HG03066 (cell line): ENCODE results near the gene AP2A2.
A peak's percentile ranks its signal among the peaks of the same experiment; 100 is the strongest.

ENCODE experiments used
- ATAC-seq: cut with Tn5 transposase; IDR thresholded peaks from one replicate; pipeline ENCODE4 v1.9.1; 2021; ENCODE audit warnings: low read depth; ENCODE audit not compliant: unreplicated experiment

The AP2A2 gene

GRCh38 chr11:898143-898511 is 27.5 kb upstream of the AP2A2 start:
- no peak for ATAC-seq

GRCh38 chr11:898540-899190 is 27.0 kb upstream of the AP2A2 start:
- ATAC-seq = no peak

- ATAC-seq = no peak
Measured at GRCh38 chr11:899724-900123, 25.9 kb upstream of the AP2A2 start.

DNA sequence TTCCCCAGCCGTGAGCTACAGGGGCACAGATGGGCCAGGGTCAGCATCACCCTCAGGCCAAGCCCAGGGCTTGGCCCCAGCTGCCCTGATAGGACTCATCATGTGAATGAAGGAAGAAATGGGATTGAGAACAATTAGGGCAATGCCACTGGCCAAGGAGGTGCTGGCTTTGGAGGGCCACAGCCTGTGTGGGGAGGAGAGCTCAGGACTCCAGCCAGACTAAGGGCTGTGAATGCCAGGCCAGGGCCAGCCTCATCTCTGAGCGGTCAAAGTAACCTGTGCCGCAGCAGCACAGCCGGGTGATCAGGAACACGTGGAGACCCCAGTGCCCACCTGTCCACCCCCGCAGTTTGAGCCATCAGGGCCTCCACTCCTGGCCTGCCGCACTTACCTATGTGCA is 25.1 kb upstream of the AP2A2 start:
- no peak for ATAC-seq

DNA sequence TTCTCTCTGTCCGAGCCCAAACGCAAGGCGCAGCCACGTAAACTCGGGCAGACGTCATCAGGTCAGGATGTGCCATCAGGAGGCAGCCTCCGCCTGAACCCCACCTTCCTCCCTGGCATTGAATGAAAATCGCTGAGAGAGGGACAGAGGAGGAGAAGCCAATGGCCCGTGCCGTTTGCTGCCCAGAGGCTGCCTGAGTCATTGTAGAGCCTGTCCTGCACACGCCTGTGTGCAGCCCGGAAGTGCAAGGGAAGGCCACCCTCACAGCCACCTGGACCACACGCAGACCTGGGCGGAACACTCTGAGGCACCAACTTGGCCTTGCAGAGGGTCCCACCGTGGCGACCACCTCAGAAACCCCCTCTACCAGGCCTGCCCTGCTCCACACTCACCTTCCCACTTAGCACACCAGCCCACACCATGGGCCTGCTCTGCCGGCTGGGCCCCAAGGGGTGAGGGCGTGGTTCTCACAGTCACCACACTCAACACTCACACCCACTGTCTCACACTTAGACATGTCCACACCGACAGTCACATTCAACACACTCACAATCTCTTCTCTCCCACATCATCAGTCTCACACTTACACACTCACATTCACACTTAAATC is 24.1 kb upstream of the AP2A2 start:
- ATAC-seq = no peak

DNA sequence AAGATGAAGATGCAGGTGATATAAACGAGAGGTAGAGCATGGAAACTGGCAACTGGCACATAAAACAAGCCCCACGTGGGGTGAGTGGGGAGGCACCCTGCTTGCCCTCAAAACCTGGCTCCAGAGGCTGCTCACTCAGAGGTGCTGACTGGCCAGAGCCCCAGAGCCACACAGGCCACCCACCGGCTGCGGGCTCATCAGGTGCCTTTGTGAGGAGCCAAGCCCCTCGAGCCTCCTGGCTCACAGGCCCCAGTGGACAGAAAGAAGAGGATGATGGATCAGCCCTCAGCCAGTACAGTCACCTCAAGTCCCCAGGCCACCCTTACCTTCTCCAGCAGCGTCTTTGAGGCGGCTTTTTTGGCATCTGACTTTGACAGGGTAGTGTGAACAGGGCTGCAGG is 21.3 kb upstream of the AP2A2 start:
- ATAC-seq = no peak

DNA sequence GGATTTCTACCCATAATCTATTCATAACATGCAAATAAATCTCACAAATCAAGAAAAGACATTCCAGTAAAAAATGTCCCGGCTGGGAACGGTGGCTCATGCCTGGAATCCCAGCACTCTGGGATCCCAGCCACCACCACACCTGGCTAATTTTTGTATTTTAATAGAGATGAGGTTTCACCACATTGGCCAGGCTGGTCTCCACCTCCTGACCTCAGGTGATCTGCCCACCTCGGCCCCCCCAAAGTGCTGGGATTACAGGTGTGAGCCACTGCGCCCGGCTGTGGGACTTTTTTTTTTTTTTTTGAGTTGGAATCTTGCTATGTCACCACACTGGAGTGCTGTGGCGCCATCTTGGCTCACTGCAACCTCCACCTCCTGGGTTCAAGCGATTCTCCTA is 19.7 kb upstream of the AP2A2 start:
- no peak for ATAC-seq

- ATAC-seq = no peak
Measured at GRCh38 chr11:907668-908067, 18.0 kb upstream of the AP2A2 start.

GRCh38 chr11:908273-908672 is 17.4 kb upstream of the AP2A2 start:
- no peak for ATAC-seq

- no peak for ATAC-seq
Measured at GRCh38 chr11:909406-909805, 16.3 kb upstream of the AP2A2 start.

GRCh38 chr11:910044-910588 is 15.6 kb upstream of the AP2A2 start:
- peak; percentile 8 for ATAC-seq

DNA sequence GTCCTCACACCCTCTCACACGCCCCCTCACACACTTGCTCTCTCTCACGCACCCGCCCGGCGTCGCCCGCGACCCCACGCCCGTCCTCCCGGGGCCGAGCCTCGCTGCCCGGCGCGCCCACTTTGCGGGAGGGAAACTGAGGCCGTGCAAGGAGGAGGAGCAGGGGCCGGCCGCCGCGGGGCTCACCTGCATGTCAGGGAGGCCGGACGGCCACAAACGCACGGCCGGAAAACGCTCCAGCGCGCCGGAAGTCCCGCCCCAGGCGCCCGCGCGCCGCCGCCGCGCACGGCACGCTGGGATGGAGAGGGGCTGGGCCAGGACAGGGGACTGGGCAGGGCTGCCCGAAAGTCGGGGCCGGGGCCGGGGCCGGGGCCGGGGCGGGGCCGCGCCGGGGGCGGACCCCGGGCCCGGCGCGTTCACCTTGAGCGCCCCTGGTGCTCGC is 15.1 kb upstream of the AP2A2 start, which contains the start of gene CHID1:
Gene CHID1 (minus strand): TSS at position 222 of the 442 bp plus-strand sequence. CDS start 5,994 bp downstream, outside the sequence.
- peak; percentile 88 for ATAC-seq

DNA sequence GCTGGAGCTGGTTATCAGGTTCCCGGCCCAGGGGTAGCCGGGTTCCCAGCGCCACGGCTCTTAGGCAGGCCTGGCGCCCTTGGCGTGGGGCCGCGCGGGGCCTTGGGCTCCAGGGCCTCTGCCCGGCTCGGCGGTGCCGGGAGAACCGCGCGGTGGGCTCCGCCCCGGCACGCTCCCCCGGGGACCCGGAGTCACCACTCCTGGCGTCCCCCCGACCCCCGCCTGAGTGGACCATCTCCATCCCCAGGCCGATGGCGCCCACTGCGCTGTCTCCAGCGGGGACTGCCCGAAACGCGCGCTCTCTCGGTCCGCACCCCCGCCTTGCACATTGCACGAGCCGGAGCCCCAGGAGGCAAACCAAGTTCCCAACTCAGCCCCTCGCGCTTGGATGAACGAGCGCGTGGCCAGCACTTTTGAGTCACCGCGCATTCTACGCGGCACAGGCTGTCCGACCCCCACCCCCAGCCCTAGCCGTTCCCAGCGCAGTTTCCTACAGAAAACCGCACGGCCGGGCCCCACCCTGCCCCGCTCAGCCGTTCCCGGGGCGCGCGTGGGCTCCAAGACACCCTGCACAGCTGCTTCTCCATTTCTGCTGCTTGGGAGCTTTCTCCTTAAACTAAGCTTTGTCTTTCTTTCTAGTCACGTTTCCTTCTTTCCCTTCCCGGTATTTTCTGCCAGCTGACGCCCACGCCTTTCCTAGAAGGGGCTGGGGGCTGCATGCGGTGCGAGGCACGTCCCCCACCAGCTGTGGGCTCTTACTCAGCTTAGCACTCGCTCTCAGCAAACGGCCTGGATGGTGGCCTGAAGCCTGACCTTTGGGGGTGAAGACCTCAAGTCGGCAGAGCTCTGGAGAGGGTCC is 14.4 kb upstream of the AP2A2 start:
- peak; percentile 34 for ATAC-seq

DNA sequence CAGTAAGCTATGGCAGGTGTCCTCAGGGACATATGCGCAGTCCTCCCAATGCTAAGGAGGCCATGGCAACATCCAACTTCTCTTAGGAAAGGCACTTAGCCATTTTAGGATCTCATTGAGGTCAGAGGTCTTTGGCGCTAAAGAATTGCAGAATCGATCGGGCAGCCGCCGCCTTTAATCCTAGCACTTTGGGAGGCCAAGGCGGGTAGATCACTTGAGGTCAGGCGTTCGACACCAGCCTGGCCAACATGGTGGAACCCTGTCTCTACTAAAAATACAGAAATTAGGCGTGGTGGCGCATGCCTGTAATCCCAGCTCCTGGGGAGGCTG is 13.8 kb upstream of the AP2A2 start:
- ATAC-seq = no peak

GRCh38 chr11:912266-912665 is 13.4 kb upstream of the AP2A2 start:
- ATAC-seq = no peak

DNA sequence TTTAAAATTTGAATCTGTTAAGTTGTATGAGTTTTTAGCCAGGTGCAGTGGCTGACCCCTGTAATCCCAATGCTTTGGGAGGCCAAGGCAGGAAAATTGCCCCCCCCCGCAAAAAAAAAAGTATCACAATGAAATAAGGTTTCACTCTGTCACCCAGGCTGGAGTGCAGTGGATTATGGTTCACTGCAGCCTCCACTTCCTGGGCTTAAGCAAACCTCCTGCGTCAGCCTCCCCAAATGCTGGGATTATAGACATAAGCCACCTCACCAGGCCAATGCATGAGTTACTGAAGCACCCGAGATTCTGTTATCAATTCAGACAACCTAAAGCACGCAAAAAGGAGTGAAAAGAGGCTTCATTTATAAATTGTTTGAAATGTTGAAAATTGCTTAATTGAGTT is 12.6 kb upstream of the AP2A2 start:
- no peak for ATAC-seq

GRCh38 chr11:914204-914603 is 11.5 kb upstream of the AP2A2 start:
- ATAC-seq = no peak

DNA sequence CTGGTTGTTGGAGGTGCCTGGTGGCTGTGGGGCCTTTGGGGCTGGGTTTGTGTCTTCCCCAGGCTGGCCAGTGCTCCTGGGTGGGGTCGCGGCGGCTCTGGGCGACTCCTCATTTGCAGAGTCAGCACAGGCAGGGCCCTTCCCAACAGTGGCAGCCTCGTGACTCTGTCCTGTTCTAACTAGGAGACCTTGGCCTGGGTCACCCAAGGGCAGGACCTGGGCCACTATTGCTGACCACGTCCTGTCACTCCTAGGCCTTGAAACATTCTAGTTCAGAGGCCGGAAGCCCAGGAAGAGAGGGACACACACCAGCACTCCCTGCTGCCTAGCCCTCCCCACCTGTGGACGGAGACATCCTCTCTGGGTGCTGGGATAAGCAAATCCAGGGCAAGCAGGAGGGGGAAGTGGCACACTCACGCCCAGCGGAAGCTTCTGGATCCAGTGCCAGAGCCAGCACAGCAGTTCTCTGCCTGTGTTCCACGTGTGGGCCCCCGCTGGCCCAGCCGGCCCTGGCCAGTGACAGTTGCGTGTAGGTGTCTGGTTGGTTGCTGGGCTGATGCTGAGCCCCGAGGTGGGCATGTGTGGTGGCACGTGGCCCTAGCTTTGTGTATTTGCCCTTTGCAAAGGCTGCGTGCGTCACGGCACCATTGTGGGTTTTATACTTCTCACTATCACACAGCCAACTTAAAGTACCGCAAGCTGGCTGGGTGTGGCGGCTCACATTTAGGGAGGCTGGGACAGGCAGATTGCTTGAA is 10.7 kb upstream of the AP2A2 start:
- ATAC-seq = no peak

DNA sequence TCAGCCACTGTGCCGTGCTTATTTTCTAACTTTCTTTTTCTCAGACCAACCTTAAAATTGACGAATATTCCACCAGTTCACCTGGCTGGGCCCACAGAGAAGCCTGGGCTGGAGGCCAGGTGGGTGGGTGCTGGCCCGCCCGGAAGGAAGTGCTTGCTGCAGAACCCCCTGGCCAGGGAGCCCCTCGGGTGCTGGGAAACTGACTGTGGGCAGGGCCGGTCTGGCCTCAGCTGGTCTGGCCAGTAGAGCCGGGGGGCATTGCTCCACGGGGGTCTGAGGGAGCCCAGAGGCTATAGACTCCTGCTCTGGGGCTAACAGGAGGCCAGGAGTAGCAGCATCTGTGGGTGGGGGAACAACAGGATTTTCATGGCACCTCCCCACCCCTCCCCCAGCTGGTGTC is 8.2 kb upstream of the AP2A2 start:
- no peak for ATAC-seq

DNA sequence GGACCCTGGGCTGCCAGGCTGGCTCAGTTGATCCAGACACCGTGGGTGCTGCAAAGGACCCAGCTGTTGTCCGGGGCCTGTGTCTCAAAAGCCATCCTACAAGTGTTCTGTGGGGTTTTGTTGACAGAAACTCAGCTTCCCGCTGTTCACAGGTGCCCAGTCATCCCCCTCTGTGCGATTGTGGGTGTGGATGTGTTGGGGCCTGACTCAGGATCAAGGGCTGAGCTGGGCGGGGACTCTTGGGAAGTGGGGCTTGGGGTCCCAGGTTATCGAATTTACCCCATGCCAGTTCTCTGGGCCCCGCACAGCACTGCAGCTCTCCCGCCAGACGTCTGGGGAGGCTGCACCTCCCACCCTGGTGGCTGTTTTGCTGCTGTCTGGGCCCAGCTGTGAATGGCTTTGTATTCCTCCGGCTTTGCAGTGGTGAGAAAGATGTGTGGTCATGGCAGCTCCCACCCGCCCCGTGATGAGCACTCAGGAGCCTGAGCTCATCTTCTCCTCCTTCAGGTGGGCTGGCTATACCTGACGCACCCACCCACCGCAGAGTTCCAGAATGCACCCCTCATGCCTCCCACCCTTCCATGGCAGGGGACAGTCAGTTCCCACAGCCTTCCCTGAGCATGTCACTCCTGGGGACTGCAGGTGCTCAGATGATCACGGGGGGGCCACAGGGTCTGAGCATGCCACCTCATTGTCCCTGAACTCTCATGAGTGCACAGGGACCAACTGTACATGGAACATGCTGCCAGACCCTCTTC is 3.6 kb upstream of the AP2A2 start:
- no peak for ATAC-seq
